Tibial nerve (tissue), 3 donors: ENCODE measurements around the gene PSMG4.

Experiments used
- POLR2A ChIP-seq, 2 donors: fragments of 450-650 bp; IDR thresholded peaks; one replicate each; pipeline ENCODE4 v1.6.1; 2017; ENCODE audit warnings: antibody characterized with exemption in 2 of 2, mild to moderate bottlenecking in 2 of 2, moderate library complexity in 2 of 2
- TF ChIP-seq, protein P1 (sequence below), 5 experiments: fragments of 200-600 bp in 3 of 5; fragments of 450-650 bp in 2 of 5; sonication (generic) in 3 of 5; IDR thresholded peaks; one replicate each; pipeline ENCODE4 v1.5.1; 2016 to 2019; ENCODE audit warnings: antibody characterized with exemption in 5 of 5, mild to moderate bottlenecking in 3 of 5, moderate library complexity in 2 of 5

GRCh38 chr6:3231247-3232016 lies 27.3 kb upstream of the PSMG4 start:
- TF ChIP-seq, protein P1, sequence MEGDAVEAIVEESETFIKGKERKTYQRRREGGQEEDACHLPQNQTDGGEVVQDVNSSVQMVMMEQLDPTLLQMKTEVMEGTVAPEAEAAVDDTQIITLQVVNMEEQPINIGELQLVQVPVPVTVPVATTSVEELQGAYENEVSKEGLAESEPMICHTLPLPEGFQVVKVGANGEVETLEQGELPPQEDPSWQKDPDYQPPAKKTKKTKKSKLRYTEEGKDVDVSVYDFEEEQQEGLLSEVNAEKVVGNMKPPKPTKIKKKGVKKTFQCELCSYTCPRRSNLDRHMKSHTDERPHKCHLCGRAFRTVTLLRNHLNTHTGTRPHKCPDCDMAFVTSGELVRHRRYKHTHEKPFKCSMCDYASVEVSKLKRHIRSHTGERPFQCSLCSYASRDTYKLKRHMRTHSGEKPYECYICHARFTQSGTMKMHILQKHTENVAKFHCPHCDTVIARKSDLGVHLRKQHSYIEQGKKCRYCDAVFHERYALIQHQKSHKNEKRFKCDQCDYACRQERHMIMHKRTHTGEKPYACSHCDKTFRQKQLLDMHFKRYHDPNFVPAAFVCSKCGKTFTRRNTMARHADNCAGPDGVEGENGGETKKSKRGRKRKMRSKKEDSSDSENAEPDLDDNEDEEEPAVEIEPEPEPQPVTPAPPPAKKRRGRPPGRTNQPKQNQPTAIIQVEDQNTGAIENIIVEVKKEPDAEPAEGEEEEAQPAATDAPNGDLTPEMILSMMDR (IDR thresholded peaks at IDR 0.05) = peak in 1 of 5 experiments; percentile 9
- TF ChIP-seq POLR2A (IDR thresholded peaks at IDR 0.05) = peak in 1 of 2 donors; percentile 33
